Amygdala (tissue), 56 donors: Measurements from ENCODE around the gene PAQR7.
A peak's percentile ranks its signal among the peaks of the same experiment; 100 is the strongest.

Experiments used
- DNase-seq, 56 donors: peaks; one replicate each; lab custom pipeline; 2025; lab: John Stamatoyannopoulos, UW

Gene PAQR7

DNA sequence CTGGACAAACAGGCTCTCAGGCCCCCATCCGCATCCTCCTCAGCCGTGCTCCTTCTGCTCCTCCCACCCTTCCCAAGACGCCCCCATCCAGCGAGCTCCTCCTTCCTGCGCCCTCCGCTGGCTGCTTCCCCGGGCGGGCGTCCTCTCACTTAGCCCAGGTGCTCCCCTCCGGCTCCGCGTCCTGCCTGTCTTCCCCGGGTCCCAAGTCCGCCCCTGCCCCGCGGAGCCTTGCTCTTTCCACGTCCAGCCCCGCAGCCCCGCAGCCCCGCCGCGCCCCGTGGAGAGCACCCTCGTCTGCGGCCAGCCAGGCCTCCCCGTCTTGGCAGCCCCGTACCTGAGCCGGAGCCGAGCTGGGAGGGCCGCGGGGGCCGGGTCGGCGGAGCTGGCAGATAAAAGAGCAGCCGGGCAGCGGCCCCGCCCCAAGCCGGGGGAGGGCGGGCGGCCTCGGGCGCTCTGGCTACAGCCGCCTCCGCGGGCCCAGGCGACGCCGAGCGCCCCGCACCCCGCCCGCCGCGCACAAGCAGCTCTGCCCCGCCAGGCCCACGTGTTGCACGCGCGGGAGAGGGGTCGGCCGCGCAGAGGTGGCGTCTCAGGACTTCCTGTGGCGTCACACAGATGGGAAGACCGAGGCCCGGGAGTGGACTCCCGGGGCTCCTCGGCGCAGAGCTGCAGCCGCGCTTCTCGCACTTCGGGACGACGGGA, at the start of gene PAQR7:
TSS of gene PAQR7 (minus strand) at position 555 of the 702 bp plus-strand sequence. CDS start 11,869 bp downstream, outside the sequence.
- DNase-seq, result peak in 52 of 56 donors; percentile 30 to 86 (median 63)

DNA sequence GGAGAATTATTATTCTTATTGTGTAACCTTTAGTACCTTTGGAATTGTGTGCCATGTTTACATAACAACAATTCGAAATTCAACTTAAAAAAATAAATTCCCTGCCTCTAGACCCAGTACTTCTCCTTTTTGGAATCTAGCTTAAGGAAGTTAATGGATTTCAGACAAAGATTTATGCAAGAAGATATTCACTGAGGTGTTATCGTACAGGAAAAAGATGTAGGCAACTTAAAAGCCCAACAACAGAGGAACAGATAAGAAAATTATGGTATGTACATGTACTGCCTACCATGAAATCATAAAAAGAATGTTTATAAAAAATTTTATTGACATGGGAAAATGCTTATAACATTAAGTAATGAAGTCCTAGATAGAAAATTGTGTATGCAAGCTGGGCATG, 48.9 kb upstream of the PAQR7 start:
- DNase-seq, result no peak

- DNase-seq, result peak in 16 of 56 donors; percentile 29 to 78 (median 60)
Measured at GRCh38 chr1:25922971-25923552, 47.6 kb upstream of the PAQR7 start.

- peak in 47 of 56 donors; percentile 16 to 79 (median 57) for DNase-seq
Measured at GRCh38 chr1:25922056-25922970, 46.8 kb upstream of the PAQR7 start.

DNA sequence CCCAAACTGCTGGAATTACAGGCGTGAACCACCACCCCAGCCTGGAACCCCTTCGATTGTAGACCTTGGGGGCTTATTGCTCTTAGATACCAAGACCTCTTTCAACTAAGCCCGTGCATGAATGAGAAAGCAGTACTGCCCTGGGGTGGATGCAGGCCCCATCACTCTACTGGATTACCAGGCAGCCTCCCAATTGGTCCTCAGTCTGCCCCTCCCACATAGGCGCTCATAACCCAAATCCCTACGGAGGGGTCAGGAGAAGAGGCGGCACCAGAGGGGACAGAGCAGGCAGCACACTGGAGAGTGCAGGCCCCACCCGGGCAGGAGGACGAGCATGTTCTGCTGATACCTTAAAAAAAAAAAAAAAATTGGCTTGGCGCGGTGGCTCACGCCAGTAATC, 43.1 kb upstream of the PAQR7 start:
- no peak for DNase-seq

- no peak for DNase-seq
Measured at GRCh38 chr1:25917996-25918395, 42.5 kb upstream of the PAQR7 start.

GRCh38 chr1:25916460-25916859, 41.0 kb upstream of the PAQR7 start:
- no peak for DNase-seq

DNA sequence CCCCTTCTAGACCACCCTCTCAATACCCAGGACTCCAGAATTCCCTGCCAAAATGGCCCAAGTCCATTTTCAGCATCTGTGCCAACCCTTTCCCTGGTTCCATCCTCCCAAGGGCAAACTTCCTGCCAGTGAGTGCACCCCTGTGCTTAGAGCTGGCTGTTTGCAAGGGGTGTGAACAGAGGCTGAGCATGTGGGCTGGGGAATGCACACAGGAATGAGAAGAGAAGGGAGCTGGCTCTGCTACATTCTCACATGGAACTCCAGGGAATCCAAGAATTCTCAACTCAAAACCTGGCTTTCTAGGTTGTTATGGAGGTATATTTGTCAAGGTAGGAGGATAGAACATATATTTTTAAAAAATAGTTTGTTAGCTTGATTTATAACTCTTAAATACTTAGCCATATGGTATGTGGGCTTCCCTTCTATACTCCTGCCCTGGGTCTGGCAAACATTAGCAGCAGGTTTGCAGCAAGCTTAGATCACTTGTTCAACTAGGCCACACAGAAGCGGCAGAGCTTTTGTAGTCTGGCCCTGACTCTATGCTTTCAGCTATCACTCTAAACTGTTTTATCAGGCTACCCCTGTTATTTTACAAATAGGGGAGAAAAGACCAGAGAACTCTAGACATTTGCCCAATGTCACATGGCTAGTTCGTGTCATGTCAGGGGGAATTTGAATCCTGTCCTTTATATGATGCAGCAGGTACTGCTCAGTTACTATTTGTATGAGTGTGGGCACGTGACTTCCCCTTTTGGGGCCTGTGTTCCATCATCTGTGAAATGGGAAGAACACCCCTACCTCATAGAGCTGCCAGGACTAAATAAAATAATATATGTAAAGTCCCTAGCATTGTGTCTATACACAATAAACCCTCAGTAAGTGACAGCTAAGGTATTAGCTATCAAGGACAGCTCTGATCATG, 38.8 kb upstream of the PAQR7 start:
- no peak for DNase-seq

DNA sequence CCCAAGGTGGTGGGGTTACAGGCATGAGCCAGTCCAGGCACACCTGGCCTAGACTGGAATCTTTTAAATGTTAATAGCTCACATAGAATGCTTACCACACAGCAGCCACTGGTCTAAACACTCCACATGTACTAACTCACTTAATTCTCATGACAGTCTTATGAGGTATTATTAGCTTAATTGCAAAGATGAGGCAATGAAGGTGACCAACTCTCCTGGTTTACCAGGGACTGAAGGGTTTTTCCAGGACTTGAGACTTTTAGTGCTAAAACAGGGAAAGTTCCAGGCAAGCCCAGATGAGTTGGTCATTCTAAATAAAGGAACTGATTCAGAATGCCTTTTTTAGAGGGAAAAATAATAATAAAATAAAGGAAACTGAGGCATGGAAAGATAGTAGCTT, 37.7 kb upstream of the PAQR7 start:
- DNase-seq, result no peak

DNA sequence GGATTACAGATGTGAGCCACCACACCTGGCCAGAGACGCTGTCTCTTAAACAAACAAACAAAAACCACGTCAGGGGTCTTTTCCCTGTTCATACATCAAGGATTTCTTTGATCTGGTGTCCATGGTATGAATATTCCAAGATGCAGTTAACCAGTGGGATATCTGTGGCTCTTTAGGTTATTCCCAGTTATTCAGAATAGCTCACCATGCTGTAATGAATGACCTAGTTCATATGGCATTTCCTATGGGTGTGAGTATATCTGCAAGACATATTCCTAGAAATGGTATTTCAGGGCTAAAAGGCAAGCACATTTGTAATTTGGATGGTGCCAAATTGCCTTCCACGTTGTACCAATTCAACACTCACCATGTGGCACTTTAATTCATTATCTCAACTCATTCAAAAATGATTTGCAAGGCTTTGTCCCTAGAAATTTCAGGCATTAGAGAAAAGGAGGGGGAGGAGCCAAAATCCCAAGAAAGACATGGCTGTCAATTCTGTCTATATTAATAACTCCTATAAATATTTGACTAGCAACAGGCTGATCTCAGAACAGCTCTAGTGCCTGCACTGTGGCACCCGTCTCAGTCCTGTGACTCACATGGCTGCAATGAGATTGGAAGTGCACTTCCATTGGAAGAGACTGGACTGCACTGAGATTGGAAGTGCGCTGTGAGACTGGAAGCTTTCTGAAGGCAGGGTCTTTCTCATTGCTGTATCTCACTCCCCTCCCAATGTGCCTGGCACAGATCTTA, 36.7 kb upstream of the PAQR7 start:
- DNase-seq, result no peak

GRCh38 chr1:25911162-25911561, 35.7 kb upstream of the PAQR7 start:
- DNase-seq, result no peak

DNA sequence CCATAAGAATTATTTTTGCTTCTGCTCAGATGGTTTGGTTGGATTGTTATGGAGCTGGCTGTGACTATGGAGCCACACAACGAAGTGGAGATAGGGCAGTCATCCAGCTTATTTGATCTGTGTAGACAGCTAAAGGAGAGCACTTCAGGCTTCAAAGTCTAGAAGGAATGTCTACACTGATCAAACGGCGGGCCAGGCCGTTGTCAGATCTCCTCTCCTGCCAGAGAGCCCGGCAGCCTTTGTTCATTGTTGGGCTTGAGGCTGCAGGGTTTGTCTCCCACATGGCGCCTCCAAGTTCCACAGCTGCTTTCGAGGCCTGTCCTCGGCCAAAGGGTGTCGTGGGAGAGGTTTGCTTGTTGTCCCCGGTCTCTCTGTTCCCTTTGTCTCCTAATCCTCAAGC, 33.5 kb upstream of the PAQR7 start:
- DNase-seq, result peak in 29 of 56 donors; percentile 14 to 77 (median 36)

DNA sequence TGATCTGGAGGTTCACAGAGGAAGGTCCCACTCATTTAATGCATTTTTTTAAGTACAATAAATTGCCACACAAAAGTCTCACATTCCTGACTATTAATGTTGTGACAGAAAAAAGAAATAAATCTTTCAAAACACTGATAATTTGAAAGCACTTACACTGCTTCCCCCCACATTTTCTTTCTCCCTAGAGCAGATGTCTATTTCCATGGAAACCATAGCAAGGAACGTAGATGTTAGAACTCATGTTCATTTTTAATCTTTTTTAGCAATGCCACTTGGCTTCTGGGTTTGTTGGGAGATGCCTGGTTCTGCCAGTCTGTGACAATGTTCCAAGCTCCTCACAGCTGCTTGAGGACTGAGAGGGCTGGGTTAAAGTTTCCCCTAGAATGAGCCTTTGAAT, 32.7 kb upstream of the PAQR7 start:
- DNase-seq, result no peak

- DNase-seq, result peak in 1 of 56 donors; percentile 22
Measured at GRCh38 chr1:25907601-25908000, 32.1 kb upstream of the PAQR7 start.

GRCh38 chr1:25906644-25907300, 31.3 kb upstream of the PAQR7 start:
- peak in 13 of 56 donors; percentile 36 to 60 (median 48) for DNase-seq

DNA sequence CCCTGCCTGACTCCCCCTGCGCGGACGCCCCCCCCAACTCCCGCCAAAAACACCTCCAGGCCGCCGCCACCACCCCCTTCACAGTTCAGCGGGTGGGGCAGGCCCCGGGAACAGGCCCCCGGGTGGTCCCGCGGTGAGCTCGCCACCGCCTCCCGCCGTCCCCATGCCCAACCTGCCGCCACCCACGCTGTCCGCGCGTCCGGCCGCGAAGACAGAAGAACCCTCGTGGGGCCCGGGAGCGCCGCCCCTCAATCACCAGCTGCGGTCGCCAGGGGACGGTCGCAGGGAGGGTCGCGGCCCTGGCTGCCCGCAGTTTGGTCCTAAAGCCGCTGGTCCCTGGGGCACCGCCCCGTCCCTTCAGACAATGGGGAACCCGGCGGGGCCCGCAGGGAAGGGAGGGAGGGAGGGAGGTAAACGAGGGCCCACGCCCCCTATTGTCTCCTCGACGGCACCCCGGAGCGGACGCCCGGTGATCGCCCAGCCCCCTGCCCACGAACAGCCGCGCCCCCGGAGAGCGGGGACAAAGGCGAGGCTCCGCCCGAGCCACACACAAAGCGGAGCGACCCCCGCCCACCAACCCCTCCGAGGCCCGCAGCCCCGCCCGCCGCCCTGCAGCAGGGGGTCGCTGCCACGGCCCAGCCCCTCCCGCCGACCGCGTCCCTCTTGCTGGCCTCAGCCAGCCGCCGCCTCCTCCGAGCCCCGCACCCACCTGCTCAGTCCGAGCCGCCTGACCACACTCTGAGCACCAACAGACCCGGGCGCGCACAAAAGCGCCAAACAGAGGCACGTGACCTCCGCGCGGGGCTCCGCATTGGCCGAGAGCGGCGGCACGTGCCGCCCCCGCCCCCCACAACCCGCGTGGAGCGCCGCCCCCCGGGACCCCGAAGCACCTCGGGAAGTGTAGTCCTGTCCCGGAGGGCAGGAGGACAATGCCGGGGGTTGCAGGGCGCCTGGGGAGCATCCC, 30.5 kb upstream of the PAQR7 start, which contains the start of gene STMN1:
TSS of gene STMN1 (minus strand) at position 740 of the 964 bp plus-strand sequence. CDS start 1,743 bp downstream, outside the sequence.
- DNase-seq, result peak in 55 of 56 donors; percentile 74 to 96 (median 89)

DNA sequence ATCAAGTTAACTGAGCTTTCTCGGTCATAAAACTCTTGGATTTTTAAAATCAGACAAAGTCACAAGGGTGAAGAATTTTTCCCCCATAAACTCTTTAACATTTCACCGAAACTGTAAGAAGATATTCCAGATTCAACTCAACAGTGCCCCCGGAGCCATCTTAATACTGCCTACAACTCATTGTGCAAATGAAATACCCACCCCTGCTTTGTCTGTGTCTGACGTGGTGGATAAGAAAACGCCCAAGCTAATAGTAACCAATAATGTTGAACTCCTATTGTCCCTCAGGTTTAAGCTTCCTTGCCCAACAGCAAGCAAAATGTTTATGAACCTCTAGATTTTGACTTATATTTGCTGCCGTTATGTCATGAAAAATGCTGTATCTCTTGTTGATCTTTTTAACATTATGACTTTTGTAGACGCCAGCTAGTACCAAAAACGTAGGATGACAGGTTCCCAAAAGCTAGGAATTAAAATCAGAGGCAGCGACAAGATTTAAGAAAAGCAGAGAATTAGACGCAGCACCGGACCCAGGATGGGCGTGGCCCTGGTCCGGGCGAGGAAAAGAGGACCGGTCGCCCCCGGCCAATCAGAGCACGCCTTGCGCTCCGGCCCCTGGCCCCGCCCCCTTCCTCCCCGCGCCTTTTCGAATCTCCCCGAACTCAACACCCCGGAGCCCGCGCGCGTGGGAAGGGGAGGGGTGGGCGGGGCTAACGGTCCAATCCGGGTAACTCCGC, 29.6 kb upstream of the PAQR7 start:
- DNase-seq, result peak in 55 of 56 donors; percentile 66 to 98 (median 92)
